Measurements from ENCODE around the gene PTPRO. TPM values are rescaled to one million over a fixed set of nuclear protein-coding genes. Genes with fewer than 3 reads are reported as not detected.

Gene PTPRO
- total and polyA plus RNA-seq, 4 donors, result 0.31 to 3.3 (median 1.1) TPM

GRCh38 chr12:15443611-15444010 is 121.3 kb downstream of the PTPRO start:
- Histone ChIP-seq H3K27ac (ENCODE audit: low read depth in 1 of 2, low read length in 2 of 2) (no peak overlapping the region), H3K36me3 (ENCODE audit: control insufficient read depth in 4 of 4, insufficient read depth in 3 of 4, low read depth in 1 of 4, low read length in 3 of 4) (no peaks in the 10 kb centered on the region), H3K9ac (ENCODE audit: low read depth in 1 of 2, low read length in 2 of 2) (no peak overlapping the region), H3K9me3 (ENCODE audit: control insufficient read depth in 4 of 4, low read length in 3 of 4) (peaks cover 0 to 4% (median under 1%) of the 10 kb centered on the region in 4 donors), H3K4me3 (ENCODE audit: low read depth in 1 of 3, low read length in 3 of 3) (no peak overlapping the region), H3K4me1 (ENCODE audit: control insufficient read depth in 4 of 4, insufficient read depth in 4 of 4, low read length in 3 of 4) (no peaks in the 10 kb centered on the region), H3K27me3 (ENCODE audit: control insufficient read depth in 4 of 4, insufficient read depth in 4 of 4, low read length in 3 of 4) (peaks cover 0 to 7% (median 0%) of the 10 kb centered on the region in 4 donors)
- no peak for DNase-seq (ENCODE audit: low spot score)
- 62% methylated on average over 4 of the region's 4 CpGs for WGBS
- TF ChIP-seq, protein P1, sequence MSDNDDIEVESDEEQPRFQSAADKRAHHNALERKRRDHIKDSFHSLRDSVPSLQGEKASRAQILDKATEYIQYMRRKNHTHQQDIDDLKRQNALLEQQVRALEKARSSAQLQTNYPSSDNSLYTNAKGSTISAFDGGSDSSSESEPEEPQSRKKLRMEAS (IDR thresholded peaks at IDR 0.05), result no peak
- no peak for TF ChIP-seq SP1 (IDR thresholded peaks at IDR 0.05)
- TF ChIP-seq RAD21 (IDR thresholded peaks at IDR 0.05), result no peak
- TF ChIP-seq TAF1 (conservative IDR thresholded peaks at IDR 0.05), result no peak
- TF ChIP-seq RXRA (IDR thresholded peaks at IDR 0.05), result no peak
- TF ChIP-seq GABPA (IDR thresholded peaks at IDR 0.05 in 1 of 2, conservative IDR thresholded peaks at IDR 0.05 in 1 of 2), result no peak
- no peak for TF ChIP-seq ATF3 (IDR thresholded peaks at IDR 0.05)
- TF ChIP-seq, protein P2, sequence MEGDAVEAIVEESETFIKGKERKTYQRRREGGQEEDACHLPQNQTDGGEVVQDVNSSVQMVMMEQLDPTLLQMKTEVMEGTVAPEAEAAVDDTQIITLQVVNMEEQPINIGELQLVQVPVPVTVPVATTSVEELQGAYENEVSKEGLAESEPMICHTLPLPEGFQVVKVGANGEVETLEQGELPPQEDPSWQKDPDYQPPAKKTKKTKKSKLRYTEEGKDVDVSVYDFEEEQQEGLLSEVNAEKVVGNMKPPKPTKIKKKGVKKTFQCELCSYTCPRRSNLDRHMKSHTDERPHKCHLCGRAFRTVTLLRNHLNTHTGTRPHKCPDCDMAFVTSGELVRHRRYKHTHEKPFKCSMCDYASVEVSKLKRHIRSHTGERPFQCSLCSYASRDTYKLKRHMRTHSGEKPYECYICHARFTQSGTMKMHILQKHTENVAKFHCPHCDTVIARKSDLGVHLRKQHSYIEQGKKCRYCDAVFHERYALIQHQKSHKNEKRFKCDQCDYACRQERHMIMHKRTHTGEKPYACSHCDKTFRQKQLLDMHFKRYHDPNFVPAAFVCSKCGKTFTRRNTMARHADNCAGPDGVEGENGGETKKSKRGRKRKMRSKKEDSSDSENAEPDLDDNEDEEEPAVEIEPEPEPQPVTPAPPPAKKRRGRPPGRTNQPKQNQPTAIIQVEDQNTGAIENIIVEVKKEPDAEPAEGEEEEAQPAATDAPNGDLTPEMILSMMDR (IDR thresholded peaks at IDR 0.05; ENCODE audit: low read depth, low read length, missing input control), result no peak
- no peak for TF ChIP-seq FOXA2 (IDR thresholded peaks at IDR 0.05)
- TF ChIP-seq, protein P3, sequence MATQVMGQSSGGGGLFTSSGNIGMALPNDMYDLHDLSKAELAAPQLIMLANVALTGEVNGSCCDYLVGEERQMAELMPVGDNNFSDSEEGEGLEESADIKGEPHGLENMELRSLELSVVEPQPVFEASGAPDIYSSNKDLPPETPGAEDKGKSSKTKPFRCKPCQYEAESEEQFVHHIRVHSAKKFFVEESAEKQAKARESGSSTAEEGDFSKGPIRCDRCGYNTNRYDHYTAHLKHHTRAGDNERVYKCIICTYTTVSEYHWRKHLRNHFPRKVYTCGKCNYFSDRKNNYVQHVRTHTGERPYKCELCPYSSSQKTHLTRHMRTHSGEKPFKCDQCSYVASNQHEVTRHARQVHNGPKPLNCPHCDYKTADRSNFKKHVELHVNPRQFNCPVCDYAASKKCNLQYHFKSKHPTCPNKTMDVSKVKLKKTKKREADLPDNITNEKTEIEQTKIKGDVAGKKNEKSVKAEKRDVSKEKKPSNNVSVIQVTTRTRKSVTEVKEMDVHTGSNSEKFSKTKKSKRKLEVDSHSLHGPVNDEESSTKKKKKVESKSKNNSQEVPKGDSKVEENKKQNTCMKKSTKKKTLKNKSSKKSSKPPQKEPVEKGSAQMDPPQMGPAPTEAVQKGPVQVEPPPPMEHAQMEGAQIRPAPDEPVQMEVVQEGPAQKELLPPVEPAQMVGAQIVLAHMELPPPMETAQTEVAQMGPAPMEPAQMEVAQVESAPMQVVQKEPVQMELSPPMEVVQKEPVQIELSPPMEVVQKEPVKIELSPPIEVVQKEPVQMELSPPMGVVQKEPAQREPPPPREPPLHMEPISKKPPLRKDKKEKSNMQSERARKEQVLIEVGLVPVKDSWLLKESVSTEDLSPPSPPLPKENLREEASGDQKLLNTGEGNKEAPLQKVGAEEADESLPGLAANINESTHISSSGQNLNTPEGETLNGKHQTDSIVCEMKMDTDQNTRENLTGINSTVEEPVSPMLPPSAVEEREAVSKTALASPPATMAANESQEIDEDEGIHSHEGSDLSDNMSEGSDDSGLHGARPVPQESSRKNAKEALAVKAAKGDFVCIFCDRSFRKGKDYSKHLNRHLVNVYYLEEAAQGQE (IDR thresholded peaks at IDR 0.05), result no peak
- no peak for TF ChIP-seq JUND (IDR thresholded peaks at IDR 0.05)
- TF ChIP-seq NR2F2 (IDR thresholded peaks at IDR 0.05), result no peak
- TF ChIP-seq HNF4G (IDR thresholded peaks at IDR 0.05), result no peak
- TF ChIP-seq EGR1 (IDR thresholded peaks at IDR 0.05; ENCODE audit: low read depth in 2 of 2), result no peak
- TF ChIP-seq FOXA1 (IDR thresholded peaks at IDR 0.05), result no peak
- no peak for TF ChIP-seq YY1 (IDR thresholded peaks at IDR 0.05)
- no peak for TF ChIP-seq ZBTB33 (IDR thresholded peaks at IDR 0.05)
- TF ChIP-seq HNF4A (conservative IDR thresholded peaks at IDR 0.05), result no peak

Measured in liver (tissue), 9 donors.